Activated CD8-positive, alpha-beta memory T cell treated with anti-CD3 and anti-CD28 coated beads, Interleukin-2, amount 10 ng/mL, durations not matched to agents 7 days and 5 days (primary cell): ENCODE results near the gene EMC9. TPM values are rescaled to one million over a fixed set of nuclear protein-coding genes. Genes with fewer than 3 reads are reported as not detected.

Experiments
- ATAC-seq: fragments of 150-1000 bp; cut with Tn5 transposase; one replicate; pipeline ENCODE4 v1.10.0; 2021; ENCODE audit warnings: moderate library complexity
- CTCF ChIA-PET: fragments of 350-600 bp; sonication (Branson Sonifier 250); formaldehyde crosslinking; loops from one replicate; lab custom pipeline; 2021; ENCODE audit warnings: antibody characterized with exemption; lab: Charles Lee
- DNase-seq: peaks from one replicate; pipeline ENCODE4 v3.0.0-alpha.2; 2020
- H3K27ac Mint-ChIP-seq: one replicate; pipeline ENCODE4 v1.8.0; 2021; ENCODE audit warnings: mild to moderate bottlenecking, mixed read lengths
- H3K27me3 Mint-ChIP-seq: one replicate; pipeline ENCODE4 v1.8.0; 2021; ENCODE audit warnings: mixed read lengths
- H3K36me3 Mint-ChIP-seq: one replicate; pipeline ENCODE4 v1.8.0; 2021; ENCODE audit warnings: mild to moderate bottlenecking, mixed read lengths
- H3K4me1 Mint-ChIP-seq: one replicate; pipeline ENCODE4 v1.8.0; 2021; ENCODE audit warnings: mixed read lengths
- H3K4me3 Mint-ChIP-seq: one replicate; pipeline ENCODE4 v1.8.0; 2021; ENCODE audit warnings: mild to moderate bottlenecking, moderate library complexity, mixed read lengths
- H3K9me3 Mint-ChIP-seq: one replicate; pipeline ENCODE4 v1.8.0; 2022; ENCODE audit warnings: low read depth, mixed read lengths
- total RNA-seq, 2 experiments: library from RNA; stranded (reverse); gene quantifications; one replicate each; pipeline ENCODE4 v1.2.3, GENCODE V29; 2021

Gene EMC9
- total RNA-seq, 2 experiments from 2014 or later, result 45.5 to 56.1 TPM

DNA sequence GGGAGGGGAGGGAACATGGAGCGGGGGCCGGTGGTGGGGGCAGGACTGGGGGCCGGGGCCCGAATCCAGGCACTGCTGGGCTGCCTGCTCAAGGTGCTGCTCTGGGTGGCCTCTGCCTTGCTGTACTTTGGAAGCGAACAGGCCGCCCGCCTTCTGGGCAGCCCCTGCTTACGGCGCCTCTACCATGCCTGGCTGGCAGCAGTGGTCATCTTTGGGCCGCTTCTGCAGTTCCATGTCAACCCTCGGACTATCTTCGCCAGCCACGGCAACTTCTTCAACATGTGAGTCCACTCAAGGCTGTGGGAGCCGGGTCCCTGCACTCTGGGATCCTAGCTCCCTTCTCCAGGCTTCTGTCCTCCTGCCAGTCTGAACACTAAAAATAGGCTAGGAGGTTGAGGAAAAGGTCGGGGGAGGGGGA, 9.8 kb downstream of the EMC9 start:
- Mint-ChIP-seq H3K36me3 (peaks cover 3% of the 10 kb centered on the region), H3K4me1 (peaks cover 22% of the 10 kb centered on the region), H3K9me3 (no peaks in the 10 kb centered on the region), H3K27ac (no peak overlapping the region), H3K4me3 (no peak overlapping the region), H3K27me3 (no peaks in the 10 kb centered on the region)
- CTCF ChIA-PET, result interaction anchor here (1.1 kb wide), 1 partner anchor 14 kb away, joined by 3 read pairs; no protein-coding TSS in a partner anchor
- no peak for ATAC-seq
- no peak for DNase-seq

- ATAC-seq, result no peak
- Mint-ChIP-seq H3K27me3 (no peaks in the 10 kb centered on the region), H3K4me1 (peaks cover 22% of the 10 kb centered on the region), H3K27ac (no peak overlapping the region), H3K36me3 (peaks cover 1% of the 10 kb centered on the region), H3K9me3 (no peaks in the 10 kb centered on the region), H3K4me3 (no peak overlapping the region)
- DNase-seq, result no peak
- CTCF ChIA-PET, result interaction anchor here (1.1 kb wide), 1 partner anchor 13 kb away, joined by 3 read pairs; no protein-coding TSS in a partner anchor
These were observed 10.5 kb downstream of the EMC9 start for GRCh38 chr14:24130717-24131548.

GRCh38 chr14:24130380-24130716, 11.0 kb downstream of the EMC9 start, which contains the start of gene FITM1:
FITM1 (plus strand) TSS chr14:24130659; CDS start chr14:24131564, 905 bp downstream.
- DNase-seq (no peak), ATAC-seq (no peak)
- peaks cover 1% of the 10 kb centered on the region for H3K36me3 Mint-ChIP-seq
- no peak within 1 kb of the TSS for H3K27ac Mint-ChIP-seq
- no peaks in the 10 kb centered on the region for H3K27me3 Mint-ChIP-seq
- peaks cover 20% of the 10 kb centered on the region for H3K4me1 Mint-ChIP-seq
- H3K4me3 Mint-ChIP-seq, result no peak within 1 kb of the TSS
- CTCF ChIA-PET, result interaction anchor here (1.1 kb wide), 1 partner anchor 12 kb away, joined by 3 read pairs; no protein-coding TSS in a partner anchor
- H3K9me3 Mint-ChIP-seq, result no peaks in the 10 kb centered on the region

DNA sequence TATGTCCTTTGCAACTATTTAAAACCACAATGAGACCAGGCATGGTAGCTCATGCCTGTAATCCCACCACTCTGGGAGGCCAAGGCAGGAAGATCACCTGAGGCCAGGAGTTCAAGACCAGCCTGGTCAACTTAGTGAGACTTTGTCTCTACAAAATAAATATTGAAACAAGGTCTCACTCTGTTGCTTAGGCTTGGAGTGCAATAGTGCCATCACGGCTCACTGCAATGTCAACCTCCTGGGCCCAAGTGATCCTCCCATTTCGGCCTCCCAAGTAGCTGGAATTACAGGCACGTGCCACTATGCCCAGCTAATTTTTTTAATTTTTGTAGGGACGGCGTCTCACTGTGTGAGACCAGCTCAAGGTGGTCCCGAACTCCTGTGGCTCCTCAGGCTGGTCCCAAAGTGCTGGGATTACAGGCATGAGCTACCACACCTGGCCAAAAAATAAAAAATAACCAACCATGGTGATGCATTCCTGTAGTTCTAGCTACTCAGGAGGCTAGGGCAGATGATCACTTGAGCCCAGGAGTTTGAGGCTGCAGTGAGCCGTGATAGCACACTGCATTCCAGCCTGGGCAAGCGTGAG, 11.9 kb downstream of the EMC9 start:
- H3K36me3 Mint-ChIP-seq, result peaks cover 1% of the 10 kb centered on the region
- H3K4me1 Mint-ChIP-seq, result peaks cover 16% of the 10 kb centered on the region
- CTCF ChIA-PET, result interaction anchor here (1.0 to 1.4 kb wide), 4 partner anchors 12 to 32 kb away, joined by 3 to 6 read pairs (median 4); partner anchors contain the start of genes DCAF11, IRF9 and NRL
- no peak for DNase-seq
- H3K9me3 Mint-ChIP-seq, result no peaks in the 10 kb centered on the region
- H3K4me3 Mint-ChIP-seq, result no peak overlapping the region
- ATAC-seq, result no peak
- no peaks in the 10 kb centered on the region for H3K27me3 Mint-ChIP-seq
- H3K27ac Mint-ChIP-seq, result no peak overlapping the region

GRCh38 chr14:24127673-24128072, 13.7 kb downstream of the EMC9 start:
- CTCF ChIA-PET, result interaction anchor here (1.1 to 2.1 kb wide), 3 partner anchors 8 to 19 kb away, joined by 3 to 6 read pairs (median 3); partner anchors contain the start of gene PSME1
- peaks cover 7% of the 10 kb centered on the region for H3K36me3 Mint-ChIP-seq
- ATAC-seq, result no peak
- no peak overlapping the region for H3K4me3 Mint-ChIP-seq
- no peaks in the 10 kb centered on the region for H3K27me3 Mint-ChIP-seq
- no peak for DNase-seq
- peaks cover 12% of the 10 kb centered on the region for H3K4me1 Mint-ChIP-seq
- H3K9me3 Mint-ChIP-seq, result no peaks in the 10 kb centered on the region
- H3K27ac Mint-ChIP-seq, result no peak overlapping the region

DNA sequence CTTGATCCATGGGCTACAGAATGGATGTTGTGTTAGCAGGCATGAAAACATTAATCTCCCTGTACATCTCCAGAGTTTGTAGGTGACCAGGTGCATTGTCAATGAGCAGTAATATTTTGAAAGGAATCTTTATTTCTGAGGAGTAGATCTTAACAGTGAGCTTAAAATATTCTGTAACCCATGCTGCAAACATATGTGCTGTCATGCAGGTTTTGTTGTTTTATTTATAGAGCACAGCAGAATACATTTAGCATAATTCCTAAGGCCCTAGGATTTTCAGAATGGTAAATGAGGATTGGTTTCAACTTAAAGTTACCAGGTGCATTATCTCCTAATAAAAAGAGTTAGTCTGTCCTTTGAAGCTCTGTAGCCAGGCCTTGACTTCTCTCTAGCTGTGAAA, 14.5 kb downstream of the EMC9 start:
- no peaks in the 10 kb centered on the region for H3K9me3 Mint-ChIP-seq
- CTCF ChIA-PET, result interaction anchor here (0.6 to 2.7 kb wide), 6 partner anchors 9 to 142 kb away, joined by 3 to 7 read pairs (median 4); partner anchors contain the start of genes IRF9, NRL and PSME1
- DNase-seq (no peak), ATAC-seq (no peak)
- H3K4me3 Mint-ChIP-seq, result no peak overlapping the region
- no peak overlapping the region for H3K27ac Mint-ChIP-seq
- H3K4me1 Mint-ChIP-seq, result peaks cover 5% of the 10 kb centered on the region
- peaks cover 10% of the 10 kb centered on the region for H3K36me3 Mint-ChIP-seq
- no peaks in the 10 kb centered on the region for H3K27me3 Mint-ChIP-seq

- no peak for DNase-seq
- no peak for ATAC-seq
- no peaks in the 10 kb centered on the region for H3K4me1 Mint-ChIP-seq
- no peaks in the 10 kb centered on the region for H3K27me3 Mint-ChIP-seq
- no peak overlapping the region for H3K4me3 Mint-ChIP-seq
- no peaks in the 10 kb centered on the region for H3K9me3 Mint-ChIP-seq
- H3K36me3 Mint-ChIP-seq, result peaks cover 30% of the 10 kb centered on the region
- no peak overlapping the region for H3K27ac Mint-ChIP-seq
- CTCF ChIA-PET, result interaction anchor here (1.2 to 1.3 kb wide), 2 partner anchors 8 to 15 kb away, joined by 5 to 8 read pairs; partner anchors contain the start of genes DCAF11 and NRL
These were observed 17.7 kb downstream of the EMC9 start for GRCh38 chr14:24123424-24124417.

GRCh38 chr14:24122898-24123297, 18.5 kb downstream of the EMC9 start:
- H3K27ac Mint-ChIP-seq, result no peak overlapping the region
- peaks cover 37% of the 10 kb centered on the region for H3K36me3 Mint-ChIP-seq
- peaks cover 3% of the 10 kb centered on the region for H3K4me1 Mint-ChIP-seq
- no peaks in the 10 kb centered on the region for H3K9me3 Mint-ChIP-seq
- ATAC-seq, result no peak
- no peaks in the 10 kb centered on the region for H3K27me3 Mint-ChIP-seq
- no peak for DNase-seq
- H3K4me3 Mint-ChIP-seq, result no peak overlapping the region
- CTCF ChIA-PET, result interaction anchor here (1.2 kb wide), 1 partner anchor 14 kb away, joined by 5 read pairs; no protein-coding TSS in a partner anchor

GRCh38 chr14:24122416-24122815, 19.0 kb downstream of the EMC9 start:
- CTCF ChIA-PET, result interaction anchor here (1.2 kb wide), 1 partner anchor 14 kb away, joined by 5 read pairs; no protein-coding TSS in a partner anchor
- no peak overlapping the region for H3K27ac Mint-ChIP-seq
- peaks cover 41% of the 10 kb centered on the region for H3K36me3 Mint-ChIP-seq
- no peak overlapping the region for H3K4me3 Mint-ChIP-seq
- no peak for ATAC-seq
- DNase-seq, result no peak
- no peaks in the 10 kb centered on the region for H3K9me3 Mint-ChIP-seq
- H3K4me1 Mint-ChIP-seq, result peaks cover 5% of the 10 kb centered on the region
- no peaks in the 10 kb centered on the region for H3K27me3 Mint-ChIP-seq

- no peak overlapping the region for H3K4me3 Mint-ChIP-seq
- ATAC-seq, result no peak
These were observed 20.2 kb downstream of the EMC9 start for GRCh38 chr14:24121210-24121609.

GRCh38 chr14:24119691-24120090, 21.7 kb downstream of the EMC9 start:
- DNase-seq, result no peak
- Mint-ChIP-seq H3K9me3 (no peaks in the 10 kb centered on the region), H3K27me3 (no peaks in the 10 kb centered on the region), H3K4me1 (peaks cover 24% of the 10 kb centered on the region), H3K36me3 (peaks cover 53% of the 10 kb centered on the region), H3K27ac (no peak overlapping the region), H3K4me3 (no peak overlapping the region)
- ATAC-seq, result no peak
- CTCF ChIA-PET, result interaction anchor here (0.8 to 1.4 kb wide), 3 partner anchors 13 to 16 kb away, joined by 3 to 4 read pairs (median 3); partner anchors contain the start of gene PSME1

More at GRCh38 chr14:24121210-24121609, 20.2 kb downstream of the EMC9 start:
- H3K27me3 Mint-ChIP-seq, result no peaks in the 10 kb centered on the region
- H3K4me1 Mint-ChIP-seq, result peaks cover 14% of the 10 kb centered on the region
- no peaks in the 10 kb centered on the region for H3K9me3 Mint-ChIP-seq
- H3K27ac Mint-ChIP-seq, result no peak overlapping the region
- DNase-seq, result no peak
- CTCF ChIA-PET, result interaction anchor here (1.2 to 1.6 kb wide), 2 partner anchors 12 to 13 kb away, joined by 3 read pairs; no protein-coding TSS in a partner anchor
- H3K36me3 Mint-ChIP-seq, result peaks cover 49% of the 10 kb centered on the region

DNA sequence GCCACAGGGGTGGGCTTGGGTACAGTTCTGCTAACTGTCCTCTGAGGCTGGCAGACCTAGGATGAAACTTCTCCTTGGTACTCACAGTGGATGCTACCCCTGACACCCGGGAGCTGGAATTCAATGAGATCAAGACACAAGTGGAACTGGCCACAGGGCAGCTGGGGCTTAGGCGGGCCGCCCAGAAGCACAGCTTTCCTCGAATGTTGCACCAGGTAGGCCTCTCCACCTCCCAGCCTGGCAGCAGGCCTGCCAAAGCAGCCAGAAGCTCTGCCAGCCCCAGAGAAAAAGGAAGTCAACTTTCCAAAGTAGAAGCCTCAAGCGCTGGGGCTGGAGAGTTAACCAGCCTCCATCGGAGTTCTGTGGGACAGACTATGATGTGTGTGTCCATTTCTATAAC, 24.2 kb downstream of the EMC9 start:
- H3K4me3 Mint-ChIP-seq, result no peak overlapping the region
- CTCF ChIA-PET, result interaction anchor here (0.7 to 5.3 kb wide), 5 partner anchors 9 to 44 kb away, joined by 3 to 52 read pairs (median 6); partner anchors contain the start of genes FITM1, IRF9 and PSME1
- H3K36me3 Mint-ChIP-seq, result peaks cover 45% of the 10 kb centered on the region

More for the DNA sequence above, 24.2 kb downstream of the EMC9 start:
- Mint-ChIP-seq H3K9me3 (no peaks in the 10 kb centered on the region), H3K27me3 (no peaks in the 10 kb centered on the region), H3K4me1 (peaks cover 24% of the 10 kb centered on the region), H3K27ac (no peak overlapping the region)
- ATAC-seq (no peak), DNase-seq (no peak)
